HepG2 (cell line): ENCODE data around the gene TRIP4. TPM values are rescaled to one million over a fixed set of nuclear protein-coding genes. Genes with fewer than 3 reads are reported as not detected.

ENCODE experiments used
- BATF2 ChIP-seq: sonication (generic); formaldehyde crosslinking; IDR thresholded peaks from 2 replicates; pipeline ENCODE4 v1.8.0; 2022; ENCODE audit warnings: mild to moderate bottlenecking, missing genetic modification reagents, moderate library complexity
- BRCA1 ChIP-seq: sonication (generic); formaldehyde crosslinking; IDR thresholded peaks from 2 replicates; pipeline ENCODE4 v1.4.0; 2020; ENCODE audit warnings: missing genetic modification reagents
- ELF1 ChIP-seq: sonication (generic); formaldehyde crosslinking; IDR thresholded peaks from 2 replicates; pipeline ENCODE4 v1.4.0; 2020; ENCODE audit warnings: missing genetic modification reagents
- ESRRA ChIP-seq: sonication (generic); formaldehyde crosslinking; IDR thresholded peaks from 2 replicates; pipeline ENCODE4 v1.5.1; 2020; ENCODE audit warnings: mild to moderate bottlenecking, low read depth, missing genetic modification reagents
- FOXJ3 ChIP-seq: sonication (generic); formaldehyde crosslinking; IDR thresholded peaks from 2 replicates; pipeline ENCODE4 v1.4.0; 2020; ENCODE audit warnings: missing genetic modification reagents, mild to moderate bottlenecking, borderline replicate concordance
- HNF1B ChIP-seq: sonication (generic); formaldehyde crosslinking; IDR thresholded peaks from 2 replicates; pipeline ENCODE4 v1.5.1; 2020; ENCODE audit warnings: mild to moderate bottlenecking, moderate library complexity, missing genetic modification reagents
- KMT2B ChIP-seq: IDR thresholded peaks from 2 replicates; pipeline ENCODE4 v1.6.1; 2016; ENCODE audit warnings: missing genetic modification reagents, missing compliant biosample characterization
- MAF1 ChIP-seq: sonication (generic); formaldehyde crosslinking; IDR thresholded peaks from 2 replicates; pipeline ENCODE4 v1.5.0; 2020; ENCODE audit warnings: missing genetic modification reagents, borderline replicate concordance
- MEIS1 ChIP-seq: sonication (generic); formaldehyde crosslinking; IDR thresholded peaks from 2 replicates; pipeline ENCODE4 v1.9.0; 2021; ENCODE audit warnings: mild to moderate bottlenecking, missing genetic modification reagents, moderate library complexity, borderline replicate concordance
- PAWR ChIP-seq: sonication (generic); formaldehyde crosslinking; IDR thresholded peaks from 2 replicates; pipeline ENCODE4 v1.4.0; 2020; ENCODE audit warnings: missing genetic modification reagents, mild to moderate bottlenecking, borderline replicate concordance
- REXO4 ChIP-seq: sonication (generic); formaldehyde crosslinking; IDR thresholded peaks from 2 replicates; pipeline ENCODE4 v1.8.0; 2022; ENCODE audit warnings: missing genetic modification reagents, mild to moderate bottlenecking, borderline replicate concordance
- RFXAP ChIP-seq: sonication (generic); formaldehyde crosslinking; IDR thresholded peaks from 2 replicates; pipeline ENCODE4 v1.4.0; 2020; ENCODE audit warnings: missing genetic modification reagents, borderline replicate concordance
- STAT6 ChIP-seq: sonication (generic); formaldehyde crosslinking; IDR thresholded peaks from 2 replicates; pipeline ENCODE4 v1.4.0; 2020; ENCODE audit warnings: missing genetic modification reagents, mild to moderate bottlenecking, borderline replicate concordance
- WIZ ChIP-seq: sonication (generic); formaldehyde crosslinking; IDR thresholded peaks from 2 replicates; pipeline ENCODE4 v1.5.1; 2020; ENCODE audit warnings: mild to moderate bottlenecking, missing genetic modification reagents
- ZBTB34 ChIP-seq: sonication (generic); formaldehyde crosslinking; IDR thresholded peaks from 2 replicates; pipeline ENCODE4 v1.8.0; 2022; ENCODE audit warnings: mild to moderate bottlenecking, missing genetic modification reagents
- ZKSCAN8 ChIP-seq: IDR thresholded peaks from 2 replicates; pipeline ENCODE4 v1.6.1; 2016; ENCODE audit warnings: borderline replicate concordance, missing genetic modification reagents, missing compliant biosample characterization
- ZNF124 ChIP-seq: sonication (generic); formaldehyde crosslinking; IDR thresholded peaks from 2 replicates; pipeline ENCODE4 v1.4.0; 2020; ENCODE audit warnings: missing genetic modification reagents
- ZNF180 ChIP-seq: sonication (generic); formaldehyde crosslinking; IDR thresholded peaks from 2 replicates; pipeline ENCODE4 v1.4.0; 2020; ENCODE audit warnings: low read depth, missing genetic modification reagents, borderline replicate concordance
- ZNF564 ChIP-seq: sonication (generic); formaldehyde crosslinking; IDR thresholded peaks from 2 replicates; pipeline ENCODE4 v1.8.1; 2023; ENCODE audit warnings: mild to moderate bottlenecking, missing genetic modification reagents
- ZNF597 ChIP-seq: sonication (generic); formaldehyde crosslinking; IDR thresholded peaks from 2 replicates; pipeline ENCODE4 v1.5.0; 2020; ENCODE audit warnings: missing genetic modification reagents
- ZNF883 ChIP-seq: sonication (generic); formaldehyde crosslinking; IDR thresholded peaks from 2 replicates; pipeline ENCODE4 v1.5.1; 2020; ENCODE audit warnings: mild to moderate bottlenecking, missing genetic modification reagents; ENCODE audit errors: not compliant biosample characterization
- polyA plus RNA-seq, 8 experiments: library from polyadenylated mRNA; depleted of rRNA in 3 of 8; stranded (reverse) in 7 of 8; unstranded in 1 of 8; fragments of >200 nt; fragmentation: Illumina TruSeq in 4 of 8; extraction: Trizol in 4 of 8; gene quantifications; 2 replicates each; pipeline versions ENCODE4 v1.2.1 to v1.2.3, GENCODE V29; 2011 to 2016; ENCODE audit warnings: low read depth in 4 of 8, missing spikeins in 1 of 8, mixed read lengths in 1 of 8; ENCODE audit not compliant: insufficient read depth in 1 of 8
- total RNA-seq, 5 experiments: library from RNA; depleted of rRNA; stranded (reverse); fragments of >200 nt; fragmentation: Illumina TruSeq; extraction: Trizol; gene quantifications; 2 replicates each; pipeline ENCODE4 v1.2.3, GENCODE V29; 2016; ENCODE audit warnings: low read depth in 1 of 5

TRIP4 gene
- total and polyA plus RNA-seq, 2 of the 13 experiments (the other 11 are each of a cell fraction or from before 2014, with no cell fraction given): 7.1 to 11.8 TPM

DNA sequence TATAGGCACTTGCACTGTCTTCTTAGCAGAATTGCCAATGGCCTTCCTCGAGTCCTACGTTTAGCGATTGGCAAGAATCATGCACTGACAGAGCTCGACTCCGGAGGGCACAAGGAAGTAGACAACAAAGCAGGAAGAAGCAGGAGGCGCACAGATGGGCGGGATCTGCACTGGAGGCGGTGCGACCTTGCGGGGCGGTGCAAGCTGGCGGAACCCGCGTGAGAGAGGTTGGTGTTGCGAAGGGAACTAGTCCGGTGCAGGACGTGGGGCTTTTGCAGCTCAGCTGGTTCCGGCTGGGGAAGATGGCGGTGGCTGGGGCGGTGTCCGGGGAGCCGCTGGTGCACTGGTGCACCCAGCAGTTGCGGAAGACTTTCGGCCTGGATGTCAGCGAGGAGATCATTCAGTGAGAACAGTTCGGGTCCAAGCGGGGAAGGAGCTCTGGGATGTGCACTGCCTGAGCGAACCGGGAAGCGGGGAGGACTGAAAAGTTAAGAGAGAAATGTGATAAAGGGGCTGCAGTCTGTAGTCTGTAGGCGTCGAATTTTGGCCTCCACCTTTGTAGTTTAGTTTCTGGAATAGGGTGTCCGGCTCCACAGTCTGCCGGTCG lies at the start of gene TRIP4 (continued):
- TF ChIP-seq ZBTB34 (CRISPR knock-in tag): no peak; the same call in 1 of the 2 replicates
- peak; percentile 97 for TF ChIP-seq MAF1 (CRISPR knock-in tag)
- peak; percentile 85 for TF ChIP-seq ESRRA
- TF ChIP-seq ZNF597: no peak
- TF ChIP-seq BATF2 (CRISPR knock-in tag): no peak
- TF ChIP-seq HNF1B: peak; percentile 98
- peak; percentile 92; the same call in 1 of the 2 replicates for TF ChIP-seq ZNF564 (CRISPR knock-in tag)
- peak; percentile 94 for TF ChIP-seq STAT6 (CRISPR knock-in tag)
- peak; percentile 86 for TF ChIP-seq ZKSCAN8 (CRISPR knock-in tag)
- peak; percentile 97 for TF ChIP-seq RFXAP (CRISPR knock-in tag)
- 0 out of 2 replicates have a peak, but pooled peaks have one; percentile 50 for TF ChIP-seq PAWR (CRISPR knock-in tag)
- TF ChIP-seq ZNF883 (CRISPR knock-in tag): peak; percentile 88
- TF ChIP-seq ZNF124: peak; percentile 96
- TF ChIP-seq KMT2B (CRISPR knock-in tag): peak; percentile 99
- no peak for TF ChIP-seq REXO4 (CRISPR knock-in tag)
- peak; percentile 90 for TF ChIP-seq MEIS1
- no peak for TF ChIP-seq WIZ
- 0 out of 2 replicates have a peak, but pooled peaks have one; percentile 46 for TF ChIP-seq ZNF180 (CRISPR knock-in tag)
- peak; percentile 65 for TF ChIP-seq FOXJ3 (CRISPR knock-in tag)
- TF ChIP-seq ELF1 (CRISPR knock-in tag): peak; percentile 97
- peak; percentile 96 for TF ChIP-seq BRCA1 (CRISPR knock-in tag)
